NCI-H2171 treated with DMSO at 0.1 percent for 48 hours (cell line): ENCODE data around the gene AP4S1.
"Not testable (repeated sequence)": the region's sequence is repeated elsewhere in the genome, so short reads cannot be mapped to it uniquely, and the experiment has no call there.

ENCODE experiments used
- DNase-seq: peaks from one replicate; lab custom pipeline; 2025; lab: John Stamatoyannopoulos, UW

AP4S1 gene

GRCh38 chr14:31042893-31043292 is 17.4 kb downstream of the AP4S1 start:
- DNase-seq, result not testable (repeated sequence)

GRCh38 chr14:31043379-31043778 is 17.9 kb downstream of the AP4S1 start:
- no peak for DNase-seq

- no peak for DNase-seq
These were observed 20.1 kb downstream of the AP4S1 start for GRCh38 chr14:31045501-31046080.

- DNase-seq, result no peak
These were observed 22.1 kb downstream of the AP4S1 start for GRCh38 chr14:31047503-31047902.

GRCh38 chr14:31051023-31051422 is 25.6 kb downstream of the AP4S1 start:
- no peak for DNase-seq

GRCh38 chr14:31051511-31051910 is 26.1 kb downstream of the AP4S1 start:
- no peak for DNase-seq

- DNase-seq, result not testable (repeated sequence)
These were observed 27.6 kb downstream of the AP4S1 start for GRCh38 chr14:31052905-31053586.

GRCh38 chr14:31057035-31057434 is 31.6 kb downstream of the AP4S1 start:
- DNase-seq, result no peak

GRCh38 chr14:31057701-31058364 is 32.4 kb downstream of the AP4S1 start:
- peak; percentile 83 for DNase-seq

- peak; percentile 8 for DNase-seq
These were observed 33.9 kb downstream of the AP4S1 start for GRCh38 chr14:31059152-31059924.

GRCh38 chr14:31060253-31060875 is 34.9 kb downstream of the AP4S1 start:
- DNase-seq, result no peak

GRCh38 chr14:31062908-31063307 is 37.5 kb downstream of the AP4S1 start:
- DNase-seq, result not testable (repeated sequence)

GRCh38 chr14:31068235-31068634 is 42.8 kb downstream of the AP4S1 start:
- no peak for DNase-seq

- DNase-seq, result no peak
These were observed 43.9 kb downstream of the AP4S1 start for GRCh38 chr14:31069343-31069742.

GRCh38 chr14:31070431-31070830 is 45.0 kb downstream of the AP4S1 start:
- no peak for DNase-seq

GRCh38 chr14:31071151-31071550 is 45.7 kb downstream of the AP4S1 start:
- no peak for DNase-seq

- no peak for DNase-seq
These were observed 49.7 kb downstream of the AP4S1 start for GRCh38 chr14:31075144-31075543.

GRCh38 chr14:31078766-31079165 is 53.3 kb downstream of the AP4S1 start:
- no peak for DNase-seq

- peak; percentile 52 for DNase-seq
These were observed 54.6 kb downstream of the AP4S1 start for GRCh38 chr14:31080056-31080455.

- no peak for DNase-seq
These were observed 55.0 kb downstream of the AP4S1 start for GRCh38 chr14:31080484-31080883.

GRCh38 chr14:31083781-31084180 is 58.3 kb downstream of the AP4S1 start:
- no peak for DNase-seq

- no peak for DNase-seq
These were observed 58.9 kb downstream of the AP4S1 start for GRCh38 chr14:31084385-31084784.
